ENCODE results near the gene ACSF3.

The ACSF3 gene

DNA sequence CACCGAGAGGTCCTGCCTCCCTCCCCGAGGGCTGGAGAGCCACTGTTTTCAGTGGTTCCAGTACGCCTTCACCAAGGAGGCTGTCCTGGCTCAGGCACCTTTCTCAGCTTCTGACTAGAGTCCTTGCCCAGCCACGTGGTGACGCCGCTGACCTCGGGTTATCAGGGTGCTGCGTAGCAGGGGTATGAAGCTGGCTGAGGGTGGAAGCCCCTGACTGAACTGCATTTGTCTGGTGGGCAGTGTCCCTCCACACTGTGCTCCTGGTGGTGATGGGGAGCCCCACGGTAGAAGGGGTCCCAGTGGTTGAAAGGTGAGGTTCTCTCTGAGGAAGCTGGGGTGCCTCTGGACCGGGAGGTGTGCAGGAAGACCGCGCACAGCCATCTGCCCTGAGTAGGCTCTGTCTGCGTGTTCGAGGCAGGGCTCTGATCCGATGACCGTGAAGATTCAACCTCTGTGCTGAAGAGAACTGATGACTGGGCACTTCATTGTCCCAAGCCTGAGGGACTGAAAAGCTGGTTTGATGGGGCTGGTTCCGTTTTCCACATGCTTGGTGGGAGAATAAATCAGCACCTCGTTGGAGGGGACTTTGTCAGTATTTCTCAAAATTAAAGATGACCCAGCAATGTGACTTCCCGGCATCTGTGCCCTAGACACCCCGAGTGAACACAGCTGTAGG lies 2.5 kb downstream of the ACSF3 start:
- DNase-seq, result no peak

DNA sequence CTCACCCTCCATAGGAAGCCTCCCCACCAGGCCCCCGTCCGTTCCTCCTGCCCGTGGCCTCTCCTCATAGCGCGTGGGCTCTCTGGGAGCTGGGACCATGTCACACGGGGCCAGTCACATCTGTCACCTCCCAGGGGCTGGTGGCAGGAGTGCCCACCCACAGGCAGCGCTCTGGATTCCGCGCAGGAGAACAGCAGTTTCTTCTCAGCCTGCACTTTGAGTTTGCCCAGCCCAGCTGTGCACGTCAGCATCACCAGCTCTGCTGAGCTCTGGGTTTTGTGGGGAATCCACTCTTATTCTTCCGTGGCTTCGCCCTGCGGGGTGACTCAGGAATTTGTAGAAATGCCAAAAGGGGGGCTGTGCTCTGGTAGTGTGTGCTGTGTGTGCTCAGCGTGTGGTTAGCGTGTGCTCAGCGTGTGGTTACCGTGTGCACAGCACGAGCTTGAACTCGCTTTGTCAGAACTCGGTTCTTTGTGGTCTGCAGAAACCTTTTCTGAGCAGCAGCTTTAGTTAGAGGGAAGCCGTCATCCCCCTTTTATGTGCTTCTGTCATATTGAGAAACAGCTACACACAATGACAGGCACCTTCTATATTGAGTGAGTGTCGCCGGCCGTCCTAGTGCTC lies 3.2 kb downstream of the ACSF3 start:
- no peak for DNase-seq

DNA sequence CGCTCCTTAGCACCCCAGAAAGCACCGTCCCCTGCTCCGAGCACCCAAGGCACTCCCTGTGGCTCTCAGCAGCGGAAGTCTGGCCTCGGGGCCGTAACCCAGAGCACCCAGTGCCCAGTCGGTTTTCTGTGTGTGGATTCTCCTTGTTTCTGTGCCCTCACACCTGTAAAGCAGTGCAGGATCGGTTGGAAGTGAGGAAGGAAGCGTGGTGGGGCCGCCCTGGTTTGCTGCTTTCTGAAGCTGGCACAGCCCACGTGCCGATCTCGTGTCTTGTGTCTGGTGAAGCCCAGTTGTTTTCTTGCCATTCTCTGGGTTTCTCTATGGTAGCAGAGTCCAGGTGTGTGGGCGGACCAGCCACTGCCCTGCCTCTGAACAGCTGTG lies 3.7 kb downstream of the ACSF3 start:
- no peak for DNase-seq

DNA sequence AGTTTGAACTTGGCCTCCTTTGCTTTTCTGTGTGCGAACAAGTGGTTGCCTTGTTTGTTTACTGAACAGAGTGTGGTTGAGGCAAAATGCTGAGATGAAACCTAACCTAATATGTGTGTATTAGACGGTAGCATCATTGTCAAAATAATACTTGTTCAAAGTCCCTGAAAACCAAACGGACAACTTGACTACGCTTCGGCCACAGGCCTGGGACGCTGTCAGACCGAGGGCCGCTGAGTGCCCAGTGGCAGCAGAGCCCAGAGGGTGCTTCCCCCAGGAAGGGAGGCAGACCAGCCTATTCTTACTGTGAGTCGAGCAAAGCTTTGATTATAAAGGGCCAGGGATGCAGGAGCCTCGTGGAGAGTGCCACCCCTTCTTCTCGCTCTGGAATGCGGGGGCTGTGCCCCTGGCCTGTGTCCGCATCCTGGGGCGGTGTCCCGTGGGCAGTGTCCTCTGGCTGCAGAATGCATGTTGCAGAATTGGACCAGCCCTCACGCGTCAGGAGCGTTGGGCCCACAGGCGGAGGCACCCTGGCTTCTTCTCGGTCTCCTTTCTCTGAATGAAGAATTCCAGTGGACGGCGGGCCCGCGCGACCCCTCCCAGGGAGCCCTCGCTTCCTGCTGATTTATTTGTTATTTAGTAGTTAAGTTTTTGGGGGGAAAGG lies 5.2 kb downstream of the ACSF3 start:
- DNase-seq, result no peak

DNA sequence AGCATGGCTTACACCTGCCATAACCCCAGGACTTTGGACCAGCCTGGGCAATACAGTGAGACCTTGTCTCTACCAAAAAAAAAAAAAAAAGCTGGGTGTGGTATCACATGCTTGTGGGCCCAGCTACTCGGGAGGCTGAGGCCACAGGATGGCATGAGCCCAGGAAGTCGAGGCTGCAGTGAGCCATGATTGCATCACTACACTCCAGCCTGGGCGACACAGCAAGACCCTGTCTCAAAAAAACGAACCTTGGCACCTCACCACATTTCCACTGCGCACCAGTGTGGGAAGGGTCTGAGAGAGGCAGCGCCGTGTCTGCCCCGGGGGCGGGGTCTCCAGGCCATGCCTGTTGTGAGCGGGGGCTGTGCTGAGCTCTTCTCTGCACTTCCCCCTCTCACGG lies 6.3 kb downstream of the ACSF3 start:
- DNase-seq, result no peak

DNA sequence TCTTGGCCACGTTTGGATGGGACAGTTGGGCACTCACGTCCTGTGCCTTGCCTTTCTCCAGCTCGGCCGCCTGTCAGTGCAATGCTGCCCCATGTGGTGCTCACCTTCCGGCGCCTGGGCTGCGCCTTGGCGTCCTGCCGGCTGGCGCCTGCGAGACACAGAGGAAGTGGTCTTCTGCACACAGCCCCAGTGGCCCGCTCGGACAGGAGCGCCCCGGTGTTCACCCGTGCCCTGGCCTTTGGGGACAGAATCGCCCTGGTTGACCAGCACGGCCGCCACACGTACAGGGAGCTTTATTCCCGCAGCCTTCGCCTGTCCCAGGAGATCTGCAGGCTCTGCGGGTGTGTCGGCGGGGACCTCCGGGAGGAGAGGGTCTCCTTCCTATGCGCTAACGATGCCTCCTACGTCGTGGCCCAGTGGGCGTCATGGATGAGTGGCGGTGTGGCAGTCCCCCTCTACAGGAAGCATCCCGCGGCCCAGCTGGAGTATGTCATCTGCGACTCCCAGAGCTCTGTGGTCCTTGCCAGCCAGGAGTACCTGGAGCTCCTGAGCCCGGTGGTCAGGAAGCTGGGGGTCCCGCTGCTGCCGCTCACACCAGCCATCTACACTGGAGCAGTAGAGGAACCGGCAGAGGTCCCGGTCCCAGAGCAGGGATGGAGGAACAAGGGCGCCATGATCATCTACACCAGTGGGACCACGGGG lies 7.1 kb downstream of the ACSF3 start:
- no peak for DNase-seq

DNA sequence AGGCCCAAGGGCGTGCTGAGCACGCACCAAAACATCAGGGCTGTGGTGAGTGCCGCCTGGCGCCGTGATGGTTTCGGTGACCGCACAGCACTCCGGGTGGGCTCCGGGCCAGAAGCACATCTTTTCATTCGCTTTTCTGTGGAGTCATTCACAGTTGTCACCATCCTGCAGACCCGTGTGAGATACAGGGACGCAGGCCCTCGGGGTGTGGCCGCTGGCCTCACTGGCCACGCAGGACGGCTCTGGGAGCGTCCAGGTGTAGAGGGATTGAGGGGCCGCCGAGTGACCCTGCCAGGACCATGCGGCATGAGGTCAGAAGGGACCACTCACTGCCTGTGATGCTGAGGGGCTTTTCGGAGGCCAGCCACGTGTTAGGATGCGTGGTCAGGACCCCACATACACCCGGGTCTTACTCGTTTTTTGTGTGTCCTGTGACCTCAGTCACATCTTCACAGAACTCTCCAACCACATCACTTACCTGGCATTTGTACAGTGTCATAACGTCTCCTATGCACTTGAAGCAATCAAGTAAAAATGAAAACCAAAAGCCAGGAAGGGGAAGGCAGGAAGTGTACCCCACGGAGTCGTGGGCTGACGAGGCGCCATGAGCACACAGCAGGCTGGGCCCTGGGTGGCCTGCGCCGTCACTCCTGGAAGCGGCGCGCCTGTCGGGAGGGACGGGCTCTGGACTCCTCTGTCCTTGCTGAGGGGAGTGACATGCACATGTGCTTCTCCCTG lies 7.8 kb downstream of the ACSF3 start:
- DNase-seq, result no peak

DNA sequence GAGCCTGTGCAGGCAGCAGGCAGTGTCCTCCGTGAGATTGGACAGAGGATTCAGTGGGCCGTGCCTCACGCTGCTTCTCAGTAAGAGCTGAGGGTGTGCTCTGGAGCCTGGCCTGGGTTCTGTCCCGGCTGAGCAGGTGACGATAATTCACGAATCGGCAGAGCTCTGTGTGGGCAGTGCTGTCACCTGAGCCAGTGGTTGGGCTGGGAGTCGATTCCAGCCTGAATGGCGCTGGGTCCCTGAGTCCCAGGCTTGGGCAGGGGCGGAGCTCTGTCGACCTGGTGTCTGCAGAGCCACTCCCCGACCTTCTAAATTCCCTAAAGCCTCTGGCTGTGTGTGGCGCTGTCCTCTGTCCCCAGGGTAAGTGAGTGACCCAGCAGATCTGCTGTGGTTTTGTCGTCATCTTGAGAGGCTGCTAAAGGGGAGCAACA lies 8.4 kb downstream of the ACSF3 start:
- DNase-seq, result no peak

DNA sequence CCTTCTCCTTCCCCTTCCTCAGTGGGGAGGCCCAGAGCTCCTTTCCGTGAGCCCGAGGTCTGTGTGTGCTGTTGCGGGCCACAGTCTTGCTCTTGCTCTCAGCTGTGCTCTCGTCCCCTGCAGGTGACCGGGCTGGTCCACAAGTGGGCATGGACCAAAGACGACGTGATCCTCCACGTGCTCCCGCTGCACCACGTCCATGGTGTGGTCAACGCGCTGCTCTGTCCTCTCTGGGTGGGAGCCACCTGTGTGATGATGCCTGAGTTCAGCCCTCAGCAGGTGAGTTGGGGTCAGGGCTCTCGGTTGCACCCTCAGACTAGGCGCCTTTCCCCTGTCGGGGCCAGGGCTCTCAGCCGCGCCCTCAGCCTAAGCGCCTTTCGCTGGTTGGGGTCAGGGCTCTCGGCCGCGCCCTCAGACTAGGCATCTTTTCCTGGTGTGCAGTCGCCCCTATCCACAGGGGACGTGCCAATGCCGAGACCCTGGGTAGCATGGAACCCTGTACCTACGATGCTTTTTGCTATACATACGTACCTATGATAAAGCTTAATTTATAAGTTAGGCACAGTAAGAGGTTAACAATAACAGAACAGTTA lies 8.9 kb downstream of the ACSF3 start:
- no peak for DNase-seq

DNA sequence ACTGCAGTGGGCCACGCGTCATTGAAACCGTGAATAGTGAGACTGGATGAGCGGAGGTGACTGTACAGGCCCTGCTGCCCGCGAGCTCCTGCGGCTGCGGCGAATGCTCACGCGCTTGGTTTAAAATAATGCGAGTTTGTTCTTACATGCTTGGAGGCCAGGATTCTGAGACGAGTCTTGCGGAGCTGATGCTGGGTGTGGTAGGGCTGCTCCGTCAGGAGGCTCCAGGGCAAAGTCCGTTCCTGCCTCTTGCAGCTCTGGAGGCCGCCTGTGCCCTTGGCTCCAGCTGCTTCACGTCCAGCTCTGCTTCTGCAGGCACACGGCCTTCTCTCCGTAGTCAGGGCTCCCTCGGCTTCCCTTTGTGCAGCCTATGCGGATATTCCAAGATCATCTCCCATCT lies 9.5 kb downstream of the ACSF3 start:
- DNase-seq, result no peak

DNA sequence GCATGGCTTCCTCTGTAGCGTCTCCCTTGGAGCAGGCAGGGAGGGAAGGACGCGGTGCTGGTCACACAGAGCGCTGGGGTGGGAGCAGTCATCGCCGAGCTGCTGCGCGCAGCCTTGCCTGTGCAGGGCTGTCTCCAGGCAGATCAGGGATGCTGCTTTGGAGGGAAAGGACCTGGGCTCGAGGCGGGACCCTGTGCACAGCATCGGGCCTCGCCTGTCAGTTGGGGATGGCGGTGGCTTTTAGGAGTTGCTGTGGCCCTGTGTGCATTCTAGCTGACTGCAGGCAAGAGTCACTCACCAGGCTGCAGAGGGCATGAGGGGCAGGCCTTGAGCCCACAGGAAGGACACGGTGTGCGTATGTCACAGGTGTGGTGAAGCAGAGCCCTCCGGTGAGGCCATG lies 10.1 kb downstream of the ACSF3 start:
- no peak for DNase-seq

DNA sequence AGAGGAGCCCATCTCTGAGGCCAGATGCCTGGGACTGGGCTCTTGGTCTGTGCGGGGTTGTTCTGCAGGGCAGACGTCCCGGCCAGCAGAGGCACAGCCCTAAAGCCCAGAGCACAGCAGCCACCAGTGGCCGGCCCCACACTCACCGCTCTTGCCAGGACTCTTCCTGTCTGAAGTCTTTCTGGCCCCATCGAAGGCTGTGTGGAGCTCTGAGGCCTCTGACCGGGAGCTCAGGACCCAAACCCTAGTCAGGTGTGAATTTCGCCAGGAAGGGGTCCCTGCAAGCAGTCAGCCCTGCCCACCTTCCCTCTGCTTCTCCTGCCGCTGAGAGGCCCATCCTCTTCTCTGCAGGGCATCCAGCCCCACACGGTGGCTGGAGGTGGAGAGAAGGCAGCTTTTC lies 10.7 kb downstream of the ACSF3 start:
- DNase-seq, result no peak

DNA sequence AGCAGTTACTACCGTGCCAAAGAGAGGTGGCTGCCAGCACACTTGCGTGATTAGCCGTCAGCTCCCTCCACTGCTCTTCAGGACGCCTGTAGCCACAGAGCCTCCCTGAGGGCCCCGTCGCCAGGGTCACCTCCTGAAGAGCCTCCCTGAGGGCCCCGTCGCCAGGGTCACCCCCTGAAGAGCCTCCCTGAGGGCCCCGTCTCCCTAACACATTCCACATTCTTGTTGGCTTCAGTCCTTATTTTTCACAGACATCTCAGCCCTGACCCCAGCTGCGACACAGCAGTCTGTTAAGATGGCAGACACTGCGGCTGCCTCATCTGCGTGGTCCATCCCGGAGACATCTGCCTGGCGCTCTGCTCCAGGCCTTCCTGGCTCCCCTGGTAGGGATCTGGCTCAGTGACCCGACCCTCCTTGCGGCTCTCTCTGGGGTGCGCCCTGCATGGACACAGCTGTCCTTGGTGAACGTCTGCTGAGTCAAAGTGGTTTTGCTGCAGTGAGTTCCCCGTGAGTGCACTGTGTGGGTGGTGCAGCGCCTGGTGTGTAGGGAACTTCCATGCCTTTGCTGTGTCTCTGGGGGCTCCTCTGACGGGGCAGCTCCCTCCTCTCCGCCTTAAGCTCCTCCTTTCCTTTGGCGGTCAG lies 11.4 kb downstream of the ACSF3 start:
- no peak for DNase-seq

DNA sequence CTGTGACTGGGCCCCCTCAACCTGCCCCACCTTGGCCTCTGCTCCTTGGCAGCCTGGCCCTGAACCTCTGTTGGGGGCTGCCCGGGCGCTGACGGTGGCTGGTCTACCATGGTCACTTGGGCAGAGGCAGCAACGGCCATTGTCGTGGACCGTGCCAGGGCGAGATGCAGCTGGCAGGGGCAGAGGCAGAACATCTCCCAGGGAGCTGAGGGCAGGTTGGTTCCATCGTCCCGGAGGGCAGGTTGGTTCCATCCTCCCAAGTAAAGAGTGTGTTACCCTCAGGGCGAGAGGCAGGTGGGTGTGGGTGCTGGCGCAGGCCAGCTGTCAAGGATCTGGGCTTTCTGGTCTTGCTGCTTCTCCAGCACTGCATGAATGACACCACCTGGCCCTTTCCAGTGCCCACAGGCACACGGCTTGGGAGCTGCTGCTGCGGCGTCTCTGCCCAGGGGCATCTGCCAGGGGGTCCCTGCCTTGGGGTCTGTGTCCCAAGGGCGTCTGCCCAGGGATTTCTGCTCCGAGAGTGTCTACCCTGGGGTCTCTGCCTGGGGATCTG lies 12.0 kb downstream of the ACSF3 start:
- DNase-seq, result no peak

DNA sequence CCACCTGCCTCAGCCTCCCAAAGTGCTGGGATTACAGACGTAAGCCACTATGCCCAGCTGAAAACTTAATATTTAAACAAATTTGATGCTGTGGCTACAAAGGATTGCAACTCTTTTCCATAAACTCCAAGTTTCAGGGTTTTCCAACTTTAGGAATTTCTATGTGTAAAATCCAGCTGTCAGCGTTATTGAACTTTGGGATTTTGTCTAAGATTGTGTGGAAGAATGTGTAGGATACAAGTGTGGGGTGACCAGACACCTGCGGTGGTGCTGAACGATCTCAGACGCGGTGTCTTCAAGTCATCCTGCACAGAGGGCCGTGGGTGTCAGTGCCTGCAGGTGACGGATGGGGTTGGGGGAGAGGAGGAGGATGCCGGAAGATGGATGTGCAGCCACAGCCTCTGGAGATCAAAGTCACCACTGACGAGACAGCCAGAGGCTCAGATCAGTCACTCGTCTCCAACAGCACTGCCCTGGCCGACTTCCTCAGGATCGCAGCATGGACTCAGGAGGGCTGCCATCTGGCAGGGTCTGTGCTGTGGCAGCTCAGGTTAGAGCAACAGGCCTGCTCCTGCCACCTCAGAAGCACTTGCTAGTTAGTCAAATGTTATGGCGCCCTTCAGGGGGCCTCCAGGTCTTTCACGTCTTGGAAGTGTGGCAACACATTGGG lies 13.0 kb downstream of the ACSF3 start:
- DNase-seq, result no peak

DNA sequence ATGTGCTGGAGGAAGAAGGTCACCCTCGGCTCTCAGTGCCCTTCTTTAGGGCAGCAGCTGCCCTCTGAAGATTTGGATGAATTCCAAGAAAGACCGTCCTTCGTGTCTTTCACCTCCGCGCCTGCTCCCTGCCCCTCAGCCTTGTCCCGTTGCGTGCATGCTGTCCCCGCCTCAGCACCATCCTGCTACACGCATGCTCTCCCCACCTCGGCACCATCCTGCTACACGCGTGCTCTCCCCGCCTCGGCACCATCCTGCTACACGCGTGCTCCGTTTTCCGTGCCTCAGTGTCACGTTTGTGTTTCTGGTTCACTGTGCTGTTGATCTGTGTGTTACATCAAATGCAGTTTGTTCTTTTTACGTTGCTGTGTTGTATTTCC lies 13.5 kb downstream of the ACSF3 start:
- DNase-seq, result no peak

DNA sequence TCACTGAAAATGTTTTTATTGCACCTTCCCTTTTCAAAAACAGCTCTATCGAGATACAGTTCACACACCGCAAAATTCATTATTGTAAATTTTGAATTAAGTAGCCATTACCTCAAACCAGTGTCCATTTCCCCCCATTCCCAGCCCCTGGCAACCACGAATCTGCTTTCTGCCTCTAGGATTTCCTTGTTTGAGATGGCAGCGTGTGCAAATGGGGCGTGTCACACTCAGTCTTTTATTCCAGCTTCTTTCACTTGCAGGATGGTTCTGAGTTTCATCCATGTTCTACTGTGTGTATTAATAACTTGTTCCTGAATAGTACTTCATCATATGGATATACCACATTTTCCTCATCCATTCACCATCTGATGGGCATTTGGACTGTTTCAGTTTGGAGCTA lies 14.8 kb downstream of the ACSF3 start:
- DNase-seq, result no peak

DNA sequence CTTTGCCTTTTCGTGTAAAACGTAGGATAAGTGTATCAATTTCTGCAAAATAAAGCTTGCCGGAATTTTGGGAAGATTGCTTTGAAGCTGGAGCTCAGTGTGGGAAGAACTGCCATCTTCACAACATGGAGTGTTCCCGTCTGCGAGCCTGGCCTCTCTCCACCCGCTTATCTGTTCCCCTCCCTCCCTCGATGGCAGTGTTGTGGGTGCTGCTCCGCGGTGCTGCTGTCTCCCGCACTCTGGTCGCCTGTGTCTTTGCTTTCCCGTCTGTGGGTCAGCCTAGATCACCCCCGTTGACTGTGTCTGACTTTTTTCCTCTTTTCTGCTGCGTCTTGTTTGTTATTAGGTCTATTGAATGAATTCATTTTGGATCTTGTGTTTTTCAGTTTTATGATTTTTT lies 17.0 kb downstream of the ACSF3 start:
- DNase-seq, result no peak

DNA sequence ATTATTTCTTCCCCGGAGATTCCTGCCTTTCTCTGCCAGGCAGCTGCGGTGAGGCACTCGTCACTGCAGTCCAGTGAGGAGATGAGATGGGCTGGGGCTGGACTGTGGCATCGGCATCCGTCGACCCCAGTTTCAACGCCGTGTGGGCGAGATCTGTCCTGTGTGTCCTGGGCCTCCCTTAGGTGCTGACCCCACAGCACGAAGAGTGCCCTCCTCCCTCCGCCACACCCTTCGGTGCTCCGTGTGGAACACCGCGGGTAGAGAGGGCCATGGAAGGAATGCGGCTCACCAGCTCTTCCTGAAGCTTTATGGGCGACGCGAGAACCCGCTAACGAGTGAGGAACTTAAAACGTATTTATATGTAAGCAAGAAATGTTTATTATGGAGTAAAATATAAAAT lies 17.6 kb downstream of the ACSF3 start:
- no peak for DNase-seq

DNA sequence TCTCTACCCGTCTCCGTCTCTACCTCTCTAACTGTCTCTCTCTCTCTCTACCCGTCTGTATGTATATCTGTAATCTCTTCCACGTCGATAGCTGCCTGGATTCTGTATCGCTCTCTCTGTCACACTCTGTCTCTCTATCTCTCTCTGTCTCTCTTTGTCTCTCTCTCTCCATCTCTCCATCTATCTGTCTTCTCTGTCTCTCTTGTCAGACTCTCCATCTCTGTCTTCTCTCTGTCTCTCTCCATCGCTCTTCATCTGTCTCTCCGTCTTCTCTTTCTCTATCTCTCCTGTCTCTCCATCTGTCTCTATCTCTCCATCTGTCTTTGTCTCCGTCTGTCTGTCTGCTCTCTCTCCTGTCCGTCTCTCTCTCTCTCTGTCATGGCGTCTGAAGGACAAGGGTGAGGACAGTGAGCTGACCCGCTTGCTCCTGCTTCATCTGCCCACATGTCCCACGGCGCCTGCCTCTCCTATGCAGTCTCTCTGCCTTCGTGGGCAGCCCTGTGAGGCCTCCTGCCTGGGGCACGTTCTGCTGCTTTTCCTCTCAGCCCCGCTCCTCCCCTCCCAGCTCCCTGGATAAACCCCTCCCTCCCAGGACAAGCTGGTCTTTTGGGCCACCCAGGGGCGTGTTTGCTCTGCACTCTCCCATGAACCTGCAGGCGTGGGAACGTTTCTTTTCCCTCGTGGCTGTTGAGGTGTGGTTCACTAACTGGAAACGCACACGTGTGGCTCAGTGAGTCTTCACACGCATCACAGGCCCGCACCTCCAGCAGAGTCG lies 18.9 kb downstream of the ACSF3 start:
- DNase-seq, result no peak

DNA sequence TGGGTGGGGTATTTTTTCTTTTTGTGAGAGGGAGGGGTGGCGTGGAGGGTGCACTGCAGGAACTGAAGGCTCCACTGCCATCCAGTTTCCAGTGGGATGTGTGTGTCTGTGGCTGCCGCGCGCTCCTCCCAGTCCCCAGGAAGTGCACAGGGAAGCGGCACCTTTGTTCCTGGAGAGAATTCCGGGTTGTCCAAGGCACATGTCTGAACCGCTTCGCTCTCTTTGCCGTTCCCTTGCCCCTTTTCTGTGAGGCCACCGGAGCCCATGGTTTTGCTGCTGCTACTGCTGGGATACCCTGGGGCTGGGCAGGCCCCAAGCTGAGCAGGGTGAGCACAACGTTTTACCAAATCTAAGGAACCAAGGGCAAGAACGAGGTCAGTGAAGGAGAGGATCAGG lies 19.5 kb downstream of the ACSF3 start:
- no peak for DNase-seq
